Breast epithelium (tissue), 3 donors: ENCODE data around the gene RAET1E.
"Not testable (repeated sequence)": the region's sequence is repeated elsewhere in the genome, so short reads cannot be mapped to it uniquely, and the experiment has no call there.

ENCODE experiments used
- CTCF ChIP-seq, 3 donors: fragments of 450-650 bp; IDR thresholded peaks; one replicate each; pipeline ENCODE4 v1.5.1; 2016 to 2017; ENCODE audit warnings: antibody characterized with exemption in 3 of 3, mild to moderate bottlenecking in 3 of 3, moderate library complexity in 3 of 3
- POLR2AphosphoS5 ChIP-seq, 3 donors: sonication (generic); formaldehyde crosslinking; IDR thresholded peaks; one replicate each; pipeline ENCODE4 v1.6.1; 2017; ENCODE audit warnings: antibody characterized with exemption in 3 of 3

GRCh38 chr6:149862424-149862738, 35.5 kb downstream of the RAET1E start:
- TF ChIP-seq CTCF, POLR2AphosphoS5 (IDR thresholded peaks at IDR 0.05): not testable (repeated sequence)
